Activated T-cell treated with anti-CD3 and anti-CD28 coated beads for 4 hours (primary cell): ENCODE data around the gene PPT2.
"Not testable (repeated sequence)": the region's sequence is repeated elsewhere in the genome, so short reads cannot be mapped to it uniquely, and the experiment has no call there.

Experiments
- DNase-seq: peaks from one replicate; pipeline ENCODE4 v3.0.0-alpha.2; 2020

Gene PPT2

GRCh38 chr6:32127717-32128592, 26.0 kb upstream of the PPT2 start, which contains the start of gene ATF6B:
Gene ATF6B, minus strand, starts transcription at chr6:32128246. Its CDS starts 39 bp downstream, at chr6:32128207.
- peak; percentile 94 for DNase-seq

- DNase-seq: no peak
Observed at GRCh38 chr6:32128751-32129296, 25.1 kb upstream of the PPT2 start.

DNA sequence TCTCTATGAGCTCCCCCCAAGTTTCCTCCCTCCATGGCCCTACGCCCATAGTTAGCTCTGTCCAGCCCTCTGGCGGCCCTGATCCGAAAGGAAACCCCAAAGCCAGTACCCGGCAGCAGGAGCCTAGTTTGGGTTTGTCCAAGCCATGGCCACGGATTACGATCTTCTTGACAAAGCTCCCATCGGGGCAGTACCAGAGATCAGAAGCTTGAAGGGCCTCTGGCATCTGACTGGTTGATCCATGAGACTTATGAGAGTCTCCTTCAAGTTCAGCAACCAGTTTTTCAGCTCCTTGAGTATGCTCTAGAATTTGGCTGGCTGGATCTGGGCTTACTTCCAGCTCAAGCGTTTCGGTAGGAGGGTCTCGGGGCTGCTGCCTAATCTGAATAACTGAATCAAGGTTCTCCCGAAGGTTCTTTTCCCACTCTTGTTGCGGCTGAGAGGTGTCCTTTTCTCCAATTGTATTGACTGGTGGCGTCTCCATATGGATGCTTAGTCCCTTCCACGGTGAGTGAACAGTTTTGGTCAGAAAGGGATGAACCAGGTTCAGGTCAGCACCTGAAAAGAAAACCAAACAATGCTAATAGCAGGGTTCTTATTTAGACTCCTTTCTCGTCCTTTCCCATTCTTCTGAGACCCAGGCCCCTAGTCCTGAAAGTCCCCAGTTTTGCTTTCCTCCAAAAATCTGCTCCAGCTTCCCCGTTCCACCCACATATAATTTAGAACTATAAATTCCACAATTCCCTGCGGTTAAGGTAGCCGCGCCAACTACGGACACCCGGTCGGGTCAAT, 24.4 kb upstream of the PPT2 start:
- DNase-seq: no peak

DNA sequence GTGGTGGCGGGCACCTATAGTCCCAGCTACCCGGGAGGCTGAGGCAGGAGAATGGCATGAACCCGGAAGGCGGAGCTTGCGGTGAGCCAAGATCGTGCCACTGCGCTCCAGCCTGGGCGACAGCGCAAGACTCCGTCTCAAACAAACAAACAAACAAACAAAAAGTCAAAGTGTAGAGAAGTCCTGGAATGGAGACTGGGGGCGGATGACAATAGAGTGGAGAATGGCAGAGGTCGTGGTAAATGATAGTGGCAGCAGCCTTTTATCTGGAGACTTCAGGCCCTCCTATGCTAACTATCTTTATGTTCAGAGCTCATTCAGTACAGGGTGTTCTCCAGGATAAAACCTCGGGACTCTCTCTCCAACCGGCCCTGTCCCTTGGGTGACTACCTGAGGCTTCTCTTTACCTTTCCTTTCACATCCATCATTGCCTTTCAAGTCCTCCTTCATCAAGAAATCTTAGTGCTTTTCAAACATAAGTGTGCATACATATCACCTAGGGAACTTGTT, 22.4 kb upstream of the PPT2 start:
- DNase-seq: no peak

DNA sequence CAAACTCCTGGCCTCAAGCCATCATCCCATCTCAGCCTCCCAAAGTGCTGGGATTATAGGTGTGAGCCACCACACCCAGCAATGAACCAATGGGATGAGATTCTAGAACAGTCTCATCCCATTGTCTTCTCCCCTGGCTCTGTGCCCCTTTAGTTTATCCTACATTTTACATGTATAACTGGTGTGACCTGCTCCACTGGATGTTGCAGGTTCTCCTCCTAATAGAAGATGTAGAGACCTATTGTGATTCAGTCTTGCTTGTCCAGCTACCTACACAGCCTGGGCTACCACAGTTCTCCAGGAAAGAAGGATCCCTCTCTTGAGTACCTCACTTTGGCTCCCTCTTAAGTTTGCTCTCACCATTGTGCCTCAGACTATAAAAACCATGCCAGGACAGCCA, 21.8 kb upstream of the PPT2 start:
- no peak for DNase-seq

- no peak for DNase-seq
Observed at GRCh38 chr6:32133786-32134185, 20.2 kb upstream of the PPT2 start.

GRCh38 chr6:32137454-32137853, 16.5 kb upstream of the PPT2 start:
- DNase-seq: no peak

- DNase-seq: no peak
Observed at GRCh38 chr6:32139590-32139989, 14.4 kb upstream of the PPT2 start.

DNA sequence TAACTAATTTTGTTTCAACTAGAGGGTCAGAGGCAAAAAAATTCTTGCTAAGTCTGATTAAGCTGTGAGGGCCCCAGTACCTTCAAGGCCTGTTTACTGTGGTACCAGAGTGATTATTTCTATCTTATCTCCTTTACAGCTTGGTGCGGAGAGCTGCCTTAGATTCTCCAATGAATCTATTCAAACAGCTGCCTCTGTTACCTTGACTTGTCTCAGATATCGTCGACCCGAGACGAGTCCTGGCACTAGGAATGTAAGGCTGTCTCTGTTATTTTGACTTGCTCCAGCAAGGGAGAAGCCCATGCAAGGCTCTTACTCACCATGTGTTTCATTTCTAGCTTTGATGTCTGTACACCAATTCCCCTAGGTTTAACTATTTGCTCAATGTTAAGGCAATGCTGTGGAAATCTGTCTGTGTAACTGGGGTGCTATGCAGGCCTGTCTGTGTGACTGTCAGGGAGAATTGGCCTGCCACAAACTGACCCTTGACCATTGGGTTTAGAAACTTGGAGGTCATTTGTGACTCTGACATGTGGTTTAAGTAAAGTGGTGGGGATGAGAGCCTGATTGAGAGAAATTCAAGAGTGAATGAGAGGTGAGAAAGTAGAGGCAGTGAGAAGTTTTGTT, 13.4 kb upstream of the PPT2 start:
- no peak for DNase-seq

GRCh38 chr6:32144238-32144637, 9.7 kb upstream of the PPT2 start:
- not testable (repeated sequence) for DNase-seq

DNA sequence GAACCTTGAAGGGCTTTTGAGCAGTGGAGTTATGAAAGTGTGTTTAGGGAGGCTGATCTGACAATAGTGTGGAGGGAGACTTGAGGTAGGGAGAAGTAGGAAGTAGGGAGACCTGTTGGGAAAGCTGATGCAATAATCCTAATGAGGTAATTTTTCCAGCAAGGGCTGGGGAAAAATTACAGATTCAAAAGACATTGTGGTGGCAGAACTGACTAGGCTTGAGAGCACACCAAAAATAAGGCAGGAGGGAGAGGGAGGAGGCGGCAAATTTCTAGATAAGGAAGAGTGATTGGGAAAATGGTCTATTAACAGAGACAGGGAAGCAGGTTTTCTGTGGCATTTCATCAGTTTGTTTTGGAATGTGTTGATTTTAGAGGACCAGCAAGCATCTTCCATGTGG, 7.7 kb upstream of the PPT2 start:
- DNase-seq: no peak

DNA sequence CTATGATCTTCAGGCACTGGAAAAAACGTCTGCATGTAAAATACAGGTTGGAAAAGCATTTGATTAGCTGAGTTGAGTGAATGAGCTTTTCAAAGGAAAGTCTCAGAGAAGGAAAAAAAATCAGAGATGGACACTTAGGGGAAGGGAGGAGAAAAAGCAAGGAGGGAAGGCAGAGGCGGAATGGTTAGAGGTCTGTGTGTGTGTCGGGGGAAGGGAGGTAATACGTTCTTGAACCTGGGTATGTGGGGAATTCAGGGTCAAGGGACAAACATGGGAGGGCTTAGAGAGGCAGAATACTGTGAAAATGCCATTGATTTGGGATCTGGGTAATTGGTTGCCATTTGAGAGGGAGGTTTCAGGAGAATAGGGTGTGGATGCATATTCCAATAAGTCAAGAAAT, 7.3 kb upstream of the PPT2 start:
- no peak for DNase-seq

GRCh38 chr6:32147401-32148132, 6.4 kb upstream of the PPT2 start:
- no peak for DNase-seq

GRCh38 chr6:32148289-32149091, 5.5 kb upstream of the PPT2 start:
- DNase-seq: peak; percentile 62

DNA sequence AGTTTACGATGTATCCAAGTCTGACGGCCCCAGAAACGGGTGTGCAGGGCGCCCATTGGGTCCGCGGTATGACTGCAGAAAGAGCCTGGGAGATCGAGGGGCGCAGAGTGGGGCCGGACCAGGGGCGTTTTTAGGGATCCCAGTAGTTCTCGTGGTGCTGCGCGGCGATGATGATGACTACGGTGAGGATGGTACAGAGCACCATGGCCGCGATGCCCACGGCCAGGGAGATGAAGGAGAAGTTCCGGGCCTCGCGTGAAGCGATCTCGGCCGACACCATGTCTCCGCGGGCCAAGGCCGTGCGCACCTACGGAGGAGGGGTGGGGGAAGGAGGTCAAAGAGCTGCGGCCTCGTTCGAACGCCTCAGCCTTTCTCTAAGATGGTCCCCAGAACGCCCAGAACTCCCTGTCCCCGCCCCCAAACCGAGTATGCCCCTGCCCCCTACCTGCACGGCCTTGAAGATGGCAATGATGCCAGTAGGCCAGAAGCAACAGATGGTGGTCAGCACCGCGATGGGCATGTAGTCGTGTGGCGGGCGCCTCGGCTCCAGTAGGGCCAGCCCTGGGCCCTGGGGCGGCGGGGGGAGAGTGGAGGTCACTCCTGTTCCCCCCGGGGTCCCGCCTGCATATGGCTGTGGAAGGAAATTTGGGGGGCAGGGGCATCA, 4.7 kb upstream of the PPT2 start:
- no peak for DNase-seq

- DNase-seq: no peak
Observed at GRCh38 chr6:32149932-32150870, 3.7 kb upstream of the PPT2 start.

GRCh38 chr6:32151181-32151862, 2.6 kb upstream of the PPT2 start:
- DNase-seq: no peak

- DNase-seq: no peak
Observed at GRCh38 chr6:32151863-32152768, 1.8 kb upstream of the PPT2 start, which contains the start of gene PRRT1. Gene PRRT1, minus strand, starts transcription at chr6:32151939. Its CDS starts 112 bp downstream, at chr6:32151827.
